Type B pancreatic cell (in vitro differentiated cells): ENCODE measurements around the gene SREK1IP1. TPM values are rescaled to one million over a fixed set of nuclear protein-coding genes. Genes with fewer than 3 reads are reported as not detected.

Source experiments
- DNase-seq: peaks from one replicate; pipeline ENCODE4 v3.0.0; 2021; ENCODE audit warnings: mixed read lengths; ENCODE audit not compliant: unreplicated experiment; ENCODE audit errors: extremely low spot score
- H3K27ac Mint-ChIP-seq: 2 replicates; pipeline ENCODE4 v1.8.0; 2021; ENCODE audit warnings: mild to moderate bottlenecking, mixed read lengths
- H3K27me3 Mint-ChIP-seq: 2 replicates; pipeline ENCODE4 v1.8.0; 2021; ENCODE audit warnings: mixed read lengths
- H3K36me3 Mint-ChIP-seq: 2 replicates; pipeline ENCODE4 v1.8.0; 2021; ENCODE audit warnings: mixed read lengths
- H3K4me1 Mint-ChIP-seq: one replicate; pipeline ENCODE4 v1.8.0; 2021; ENCODE audit warnings: mixed read lengths; ENCODE audit not compliant: unreplicated experiment
- H3K4me3 Mint-ChIP-seq: 2 replicates; pipeline ENCODE4 v1.8.0; 2021; ENCODE audit warnings: mild to moderate bottlenecking, mixed read lengths
- H3K9me3 Mint-ChIP-seq: 2 replicates; pipeline ENCODE4 v1.8.0; 2021; ENCODE audit warnings: mixed read lengths
- CTCF ChIP-seq: fragments of 200-600 bp; sonication (generic); conservative IDR thresholded peaks from 2 replicates; pipeline ENCODE4 v1.5.0; 2021; ENCODE audit warnings: antibody characterized with exemption, mild to moderate bottlenecking
- total RNA-seq: library from RNA; stranded (reverse); gene quantifications from 2 replicates; pipeline ENCODE4 v1.2.1, GENCODE V29; 2021; ENCODE audit warnings: low replicate concordance

Gene SREK1IP1
- total RNA-seq, 1 donor from 2014 or later: 25.9 TPM

- H3K36me3 Mint-ChIP-seq: no peaks in the 10 kb centered on the region
- peak overlapping the region; percentile 53 for H3K4me3 Mint-ChIP-seq
- H3K27ac Mint-ChIP-seq: no peak overlapping the region
- H3K27me3 Mint-ChIP-seq: peaks cover 60% of the 10 kb centered on the region
- no peaks in the 10 kb centered on the region for H3K9me3 Mint-ChIP-seq
- TF ChIP-seq CTCF: no peak
- no peaks in the 10 kb centered on the region for H3K4me1 Mint-ChIP-seq
- DNase-seq: no peak
These were observed 77.2 kb downstream of the SREK1IP1 start for GRCh38 chr5:64691291-64691690.

DNA sequence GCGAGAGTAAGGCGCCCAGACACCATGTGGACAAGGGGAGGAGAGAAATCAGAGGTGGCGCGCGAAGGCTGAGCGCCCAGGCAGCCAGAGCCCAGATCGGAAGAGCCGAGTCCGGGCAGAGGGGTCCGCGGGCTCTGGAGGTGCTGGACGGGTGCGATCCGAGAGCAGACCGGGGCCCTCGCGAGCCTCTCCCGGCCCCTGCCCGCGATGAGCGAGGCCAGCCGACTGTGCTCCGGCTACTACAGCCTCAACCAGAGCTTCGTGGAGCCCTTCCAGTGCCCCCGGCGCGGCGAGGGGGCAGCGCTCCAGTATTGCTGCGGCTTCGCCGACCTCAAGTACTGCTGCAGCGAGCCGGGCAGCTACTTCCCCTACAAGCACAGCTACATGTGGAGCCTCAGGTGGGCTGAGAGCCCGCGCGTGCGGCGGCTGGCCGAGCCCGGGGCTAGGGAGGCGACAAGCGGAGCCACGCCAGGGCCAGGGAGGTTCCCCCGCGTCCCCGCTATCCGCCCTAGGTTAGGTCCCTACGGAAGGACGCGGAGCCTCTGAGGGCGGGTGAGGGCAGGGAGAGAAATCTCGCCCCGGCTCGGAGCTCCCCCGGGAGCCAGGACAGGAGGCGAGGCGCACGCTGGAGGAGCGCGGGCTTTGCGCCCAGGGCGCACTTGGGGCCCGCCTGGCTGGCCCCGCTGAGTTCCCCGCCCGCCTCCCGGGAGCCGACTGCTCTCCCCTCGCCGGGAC is 77.9 kb downstream of the SREK1IP1 start, which contains the start of gene SHISAL2B:
Gene SHISAL2B, plus strand, starts transcription at position 87 of the 735 bp plus-strand sequence. Its CDS starts 121 bp downstream, at position 208.
- H3K27me3 Mint-ChIP-seq: peaks cover 62% of the 10 kb centered on the region

DNA sequence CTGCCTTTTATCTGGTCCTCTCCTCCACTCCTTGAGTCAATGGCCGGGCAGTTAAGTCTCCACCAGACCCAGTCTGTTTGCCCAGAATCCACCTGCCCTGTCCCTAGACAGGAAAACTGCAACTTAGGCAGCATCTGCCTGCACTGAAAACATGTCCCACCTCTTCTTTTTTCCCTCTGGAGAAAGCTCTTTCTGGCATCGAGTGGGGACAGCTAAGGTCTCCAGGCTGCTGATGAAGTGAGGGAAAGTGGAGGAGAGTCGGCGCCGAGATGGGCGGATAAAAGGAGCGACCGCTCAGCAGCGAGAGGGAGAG is 78.4 kb downstream of the SREK1IP1 start:
- Mint-ChIP-seq H3K4me1 (no peaks in the 10 kb centered on the region), H3K27me3 (peaks cover 62% of the 10 kb centered on the region), H3K27ac (no peak overlapping the region), H3K36me3 (no peaks in the 10 kb centered on the region), H3K4me3 (peak overlapping the region; percentile 85), H3K9me3 (no peaks in the 10 kb centered on the region)
- DNase-seq: no peak
- no peak for TF ChIP-seq CTCF

More for the DNA sequence above, 77.9 kb downstream of the SREK1IP1 start, which contains the start of gene SHISAL2B:
- Mint-ChIP-seq H3K27ac (no peak within 1 kb of the TSS), H3K4me3 (peak within 1 kb of the TSS; percentile 85), H3K36me3 (no peaks in the 10 kb centered on the region), H3K4me1 (no peaks in the 10 kb centered on the region), H3K9me3 (no peaks in the 10 kb centered on the region)
- DNase-seq: peak; percentile 75
- TF ChIP-seq CTCF: no peak

DNA sequence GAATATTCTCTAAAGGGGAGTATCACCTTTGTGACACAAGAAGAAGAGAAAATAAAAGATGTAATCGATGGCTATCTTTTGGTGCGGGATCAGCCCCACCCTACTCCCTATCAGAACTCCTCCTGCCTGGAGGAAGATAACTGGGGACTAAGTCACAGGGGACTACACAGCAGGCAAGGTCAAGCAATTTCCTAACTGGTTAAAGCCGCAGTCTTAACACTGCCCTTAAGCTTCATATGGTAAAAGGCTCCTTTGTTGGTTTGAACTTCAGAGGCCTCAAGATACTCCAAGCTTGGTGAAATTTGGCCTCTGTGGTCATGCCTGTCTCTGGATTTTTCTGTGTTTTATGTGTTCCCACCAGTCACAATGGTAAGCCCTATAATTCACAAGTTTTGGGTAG is 79.5 kb downstream of the SREK1IP1 start:
- no peak overlapping the region for H3K27ac Mint-ChIP-seq
- DNase-seq: no peak
- H3K9me3 Mint-ChIP-seq: no peaks in the 10 kb centered on the region
- peaks cover 64% of the 10 kb centered on the region for H3K27me3 Mint-ChIP-seq
- no peak for TF ChIP-seq CTCF
- no peak overlapping the region for H3K4me3 Mint-ChIP-seq
- H3K36me3 Mint-ChIP-seq: no peaks in the 10 kb centered on the region
- H3K4me1 Mint-ChIP-seq: no peaks in the 10 kb centered on the region

DNA sequence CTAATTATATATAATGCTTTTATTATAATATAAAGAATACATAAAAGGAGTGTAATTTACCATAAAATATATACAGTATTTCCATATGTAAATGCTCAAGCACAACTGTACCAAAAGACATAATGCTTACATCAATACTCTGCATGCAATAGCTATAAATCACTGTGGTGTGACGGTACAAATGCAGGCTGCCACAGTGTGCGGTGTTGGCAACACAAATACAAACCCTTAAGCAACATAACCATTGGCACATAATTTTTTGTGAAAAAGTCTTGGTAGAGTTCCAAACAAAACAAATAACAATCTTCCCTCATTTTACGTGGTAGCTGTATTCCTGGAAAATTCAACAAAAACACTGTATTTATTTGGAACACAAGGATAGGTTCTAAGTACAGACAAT is 80.1 kb downstream of the SREK1IP1 start:
- Mint-ChIP-seq H3K27me3 (peaks cover 61% of the 10 kb centered on the region), H3K9me3 (no peaks in the 10 kb centered on the region), H3K27ac (no peak overlapping the region), H3K4me1 (no peaks in the 10 kb centered on the region), H3K36me3 (no peaks in the 10 kb centered on the region), H3K4me3 (no peak overlapping the region)
- no peak for TF ChIP-seq CTCF
- no peak for DNase-seq
